ENCODE results near the gene SMIM33.

DNA sequence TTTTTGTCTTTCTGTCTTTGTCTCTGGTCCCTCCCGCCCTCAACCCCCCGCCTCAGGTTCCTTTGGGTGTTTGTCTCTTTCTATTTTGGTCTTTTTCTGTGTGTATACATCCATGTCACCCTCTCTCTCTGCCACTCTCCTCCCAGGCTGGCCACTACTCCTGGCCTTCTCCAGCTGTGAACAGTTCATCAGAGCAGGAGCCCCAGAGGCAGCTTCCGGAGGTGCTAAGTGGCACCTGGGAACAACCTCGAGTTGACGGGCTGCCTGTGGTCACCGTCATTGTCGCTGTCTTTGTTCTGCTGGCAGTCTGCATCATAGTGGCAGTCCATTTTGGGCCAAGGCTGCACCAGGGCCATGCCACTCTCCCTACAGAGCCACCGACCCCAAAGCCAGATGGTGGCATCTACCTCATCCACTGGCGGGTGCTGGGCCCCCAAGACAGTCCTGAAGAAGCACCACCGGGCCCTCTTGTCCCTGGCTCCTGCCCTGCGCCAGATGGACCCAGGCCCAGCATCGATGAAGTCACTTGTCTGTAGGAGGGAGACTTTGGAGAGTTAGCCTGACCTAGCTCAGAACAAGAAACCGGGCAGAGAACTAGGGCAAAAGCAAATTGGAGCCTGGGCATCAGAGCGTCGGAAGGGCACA is 1.7 kb downstream of the SMIM33 start:
- TF ChIP-seq, protein P1, sequence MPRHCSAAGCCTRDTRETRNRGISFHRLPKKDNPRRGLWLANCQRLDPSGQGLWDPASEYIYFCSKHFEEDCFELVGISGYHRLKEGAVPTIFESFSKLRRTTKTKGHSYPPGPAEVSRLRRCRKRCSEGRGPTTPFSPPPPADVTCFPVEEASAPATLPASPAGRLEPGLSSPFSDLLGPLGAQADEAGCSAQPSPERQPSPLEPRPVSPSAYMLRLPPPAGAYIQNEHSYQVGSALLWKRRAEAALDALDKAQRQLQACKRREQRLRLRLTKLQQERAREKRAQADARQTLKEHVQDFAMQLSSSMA (CRISPR knock-in tag; IDR thresholded peaks at IDR 0.05), result no peak
- TF ChIP-seq ESRRA (CRISPR knock-in tag; IDR thresholded peaks at IDR 0.05; ENCODE audit: low read depth), result no peak
- TF ChIP-seq, protein P2, sequence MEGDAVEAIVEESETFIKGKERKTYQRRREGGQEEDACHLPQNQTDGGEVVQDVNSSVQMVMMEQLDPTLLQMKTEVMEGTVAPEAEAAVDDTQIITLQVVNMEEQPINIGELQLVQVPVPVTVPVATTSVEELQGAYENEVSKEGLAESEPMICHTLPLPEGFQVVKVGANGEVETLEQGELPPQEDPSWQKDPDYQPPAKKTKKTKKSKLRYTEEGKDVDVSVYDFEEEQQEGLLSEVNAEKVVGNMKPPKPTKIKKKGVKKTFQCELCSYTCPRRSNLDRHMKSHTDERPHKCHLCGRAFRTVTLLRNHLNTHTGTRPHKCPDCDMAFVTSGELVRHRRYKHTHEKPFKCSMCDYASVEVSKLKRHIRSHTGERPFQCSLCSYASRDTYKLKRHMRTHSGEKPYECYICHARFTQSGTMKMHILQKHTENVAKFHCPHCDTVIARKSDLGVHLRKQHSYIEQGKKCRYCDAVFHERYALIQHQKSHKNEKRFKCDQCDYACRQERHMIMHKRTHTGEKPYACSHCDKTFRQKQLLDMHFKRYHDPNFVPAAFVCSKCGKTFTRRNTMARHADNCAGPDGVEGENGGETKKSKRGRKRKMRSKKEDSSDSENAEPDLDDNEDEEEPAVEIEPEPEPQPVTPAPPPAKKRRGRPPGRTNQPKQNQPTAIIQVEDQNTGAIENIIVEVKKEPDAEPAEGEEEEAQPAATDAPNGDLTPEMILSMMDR (CRISPR knock-in tag; IDR thresholded peaks at IDR 0.05), result no peak
- TF ChIP-seq FOXP1 (IDR thresholded peaks at IDR 0.05), result no peak
- TF ChIP-seq FOXP1 (CRISPR knock-in tag; IDR thresholded peaks at IDR 0.05), result no peak
- TF ChIP-seq, protein P3, sequence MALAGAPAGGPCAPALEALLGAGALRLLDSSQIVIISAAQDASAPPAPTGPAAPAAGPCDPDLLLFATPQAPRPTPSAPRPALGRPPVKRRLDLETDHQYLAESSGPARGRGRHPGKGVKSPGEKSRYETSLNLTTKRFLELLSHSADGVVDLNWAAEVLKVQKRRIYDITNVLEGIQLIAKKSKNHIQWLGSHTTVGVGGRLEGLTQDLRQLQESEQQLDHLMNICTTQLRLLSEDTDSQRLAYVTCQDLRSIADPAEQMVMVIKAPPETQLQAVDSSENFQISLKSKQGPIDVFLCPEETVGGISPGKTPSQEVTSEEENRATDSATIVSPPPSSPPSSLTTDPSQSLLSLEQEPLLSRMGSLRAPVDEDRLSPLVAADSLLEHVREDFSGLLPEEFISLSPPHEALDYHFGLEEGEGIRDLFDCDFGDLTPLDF (CRISPR knock-in tag; IDR thresholded peaks at IDR 0.05), result no peak
- no peak for TF ChIP-seq EZH2 (conservative IDR thresholded peaks at IDR 0.05; ENCODE audit: low read depth, low read length)
- TF ChIP-seq TAF15 (IDR thresholded peaks at IDR 0.05; ENCODE audit: low read depth, low read length, poor library complexity, severe bottlenecking), result no peak
- TF ChIP-seq, protein P4, sequence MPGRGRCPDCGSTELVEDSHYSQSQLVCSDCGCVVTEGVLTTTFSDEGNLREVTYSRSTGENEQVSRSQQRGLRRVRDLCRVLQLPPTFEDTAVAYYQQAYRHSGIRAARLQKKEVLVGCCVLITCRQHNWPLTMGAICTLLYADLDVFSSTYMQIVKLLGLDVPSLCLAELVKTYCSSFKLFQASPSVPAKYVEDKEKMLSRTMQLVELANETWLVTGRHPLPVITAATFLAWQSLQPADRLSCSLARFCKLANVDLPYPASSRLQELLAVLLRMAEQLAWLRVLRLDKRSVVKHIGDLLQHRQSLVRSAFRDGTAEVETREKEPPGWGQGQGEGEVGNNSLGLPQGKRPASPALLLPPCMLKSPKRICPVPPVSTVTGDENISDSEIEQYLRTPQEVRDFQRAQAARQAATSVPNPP (CRISPR knock-in tag; IDR thresholded peaks at IDR 0.05), result no peak
- no peak for TF ChIP-seq POLR2AphosphoS5 (IDR thresholded peaks at IDR 0.05; ENCODE audit: low read depth, low read length)

All from HepG2 (cell line).